ENCODE measurements around the gene RCOR3.
A peak's percentile ranks its signal among the peaks of the same experiment; 100 is the strongest.

RCOR3 gene

DNA sequence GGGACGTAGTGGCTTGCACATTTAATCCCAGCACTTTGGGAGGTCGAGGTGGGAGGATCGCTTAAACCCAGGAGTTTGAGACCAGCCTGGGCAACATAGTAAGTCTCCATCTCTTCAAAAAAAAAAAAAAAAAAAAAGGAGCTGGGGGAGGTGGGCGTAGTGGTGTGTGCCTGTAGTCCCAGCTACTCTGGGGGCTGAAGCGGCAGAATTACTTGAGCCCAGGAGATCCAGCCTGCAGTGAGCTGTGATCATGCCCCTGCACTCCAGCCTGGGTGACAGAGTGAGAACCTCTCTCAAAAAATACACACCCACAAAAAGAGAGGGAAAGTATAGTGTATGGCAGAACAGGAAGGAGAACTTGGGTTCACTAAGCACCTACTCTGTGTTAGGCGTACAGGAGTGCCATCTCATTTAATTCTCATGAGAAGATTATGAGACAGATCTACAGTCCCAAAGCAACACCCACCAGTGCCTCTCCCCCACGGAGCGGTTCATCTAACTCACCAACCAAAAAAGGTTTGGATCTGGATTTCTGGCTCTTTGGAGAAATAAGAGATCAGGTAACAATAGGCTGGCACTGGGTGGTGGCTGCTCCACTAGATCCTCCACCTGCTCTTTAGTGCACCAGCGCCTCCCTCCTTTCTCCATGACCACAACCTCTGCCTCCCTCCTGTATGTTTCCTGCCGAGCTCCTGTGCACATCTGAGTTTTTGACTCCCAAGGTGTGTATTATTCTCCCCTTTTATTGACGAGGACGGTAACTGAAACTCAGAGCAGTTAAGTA lies 66.0 kb downstream of the RCOR3 start:
- peaks cover 4% of the 10 kb centered on the region; the same call in 1 of the 2 replicates for H3K27me3 ChIP-seq (ENCODE audit: control insufficient read depth, insufficient read depth, low read length)
- H3K9me3 ChIP-seq (ENCODE audit: control insufficient read depth, insufficient read depth, low read depth, low read length) = no peaks in the 10 kb centered on the region
- H3K9ac ChIP-seq (ENCODE audit: low read length) = no peak overlapping the region
- H3K36me3 ChIP-seq (ENCODE audit: control insufficient read depth, insufficient read depth, low read length) = no peaks in the 10 kb centered on the region
- H3K27ac ChIP-seq (ENCODE audit: low read depth, low read length) = no peak overlapping the region
- peaks cover 32% of the 10 kb centered on the region for H3K4me1 ChIP-seq (ENCODE audit: control insufficient read depth, insufficient read depth, low read length)
- no peak overlapping the region for H3K4me3 ChIP-seq (ENCODE audit: low read depth, low read length)

DNA sequence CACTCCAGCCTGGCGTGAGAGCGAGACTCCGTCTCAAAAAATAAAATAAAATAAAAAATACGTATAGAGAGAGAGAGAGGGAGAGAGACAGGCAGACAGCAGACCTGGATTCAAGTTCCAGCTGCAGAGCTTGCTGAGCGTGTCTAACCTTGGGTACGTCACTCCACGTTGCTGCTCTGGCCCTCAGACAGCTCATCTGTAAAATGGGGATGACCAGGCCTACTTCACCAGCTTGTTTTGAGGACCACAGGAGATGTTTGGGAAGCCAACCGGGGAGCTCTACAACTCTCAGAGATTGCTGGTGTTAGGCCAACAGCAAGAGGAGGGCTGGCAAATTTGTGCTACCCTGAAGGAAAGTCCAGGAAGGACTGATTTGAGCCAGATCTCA lies 67.0 kb downstream of the RCOR3 start:
- Histone ChIP-seq H3K36me3 (ENCODE audit: control insufficient read depth, insufficient read depth, low read length) (no peaks in the 10 kb centered on the region), H3K27ac (ENCODE audit: low read depth, low read length) (no peak overlapping the region), H3K9ac (ENCODE audit: low read length) (peak overlapping the region; percentile 68), H3K9me3 (ENCODE audit: control insufficient read depth, insufficient read depth, low read depth, low read length) (no peaks in the 10 kb centered on the region), H3K4me1 (ENCODE audit: control insufficient read depth, insufficient read depth, low read length) (peaks cover 41% of the 10 kb centered on the region), H3K4me3 (ENCODE audit: low read depth, low read length) (peak overlapping the region; percentile 82), H3K27me3 (ENCODE audit: control insufficient read depth, insufficient read depth, low read length) (peaks cover 4% of the 10 kb centered on the region; the same call in 1 of the 2 replicates)

DNA sequence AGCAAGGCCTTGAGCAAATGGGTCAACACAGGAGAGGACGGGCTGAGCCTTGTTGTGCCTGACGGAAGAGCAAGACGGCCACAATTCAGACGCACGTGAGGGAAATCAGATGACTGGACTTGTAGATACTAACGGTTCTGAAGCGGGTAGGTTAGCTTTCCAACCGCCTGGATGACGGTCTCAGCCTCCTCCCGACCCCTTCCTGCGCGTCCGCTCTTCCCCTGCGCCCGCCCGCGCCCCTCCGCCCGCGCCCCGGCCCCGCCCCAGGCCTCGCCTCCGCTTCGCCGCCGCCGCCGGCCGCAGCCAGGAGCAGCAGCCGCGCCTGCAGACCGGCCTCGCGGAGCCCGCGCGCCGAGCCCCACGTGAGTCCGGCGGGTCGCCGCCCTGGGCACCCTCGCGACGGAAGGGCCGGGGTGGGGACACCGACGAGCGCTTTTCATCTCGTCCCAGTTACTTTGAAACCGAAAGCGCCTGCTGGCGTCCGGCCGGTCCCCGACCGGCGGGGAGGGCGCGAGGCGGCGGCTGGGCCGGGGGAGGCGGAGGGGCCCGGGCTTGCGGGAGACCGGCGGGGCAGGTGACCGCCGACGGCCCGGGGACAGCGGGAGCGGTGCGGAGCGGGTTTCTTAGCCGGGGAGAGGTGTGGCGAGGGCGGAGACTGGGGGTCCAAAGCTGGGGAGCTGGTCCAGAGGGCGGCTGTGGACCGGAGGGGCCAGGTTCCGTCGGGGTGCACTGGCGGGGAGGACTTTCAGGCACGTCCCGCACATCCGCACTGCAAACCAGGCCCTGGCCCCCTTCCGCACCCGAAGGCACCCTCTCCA lies 67.6 kb downstream of the RCOR3 start, which contains the start of gene TRAF5:
TSS of gene TRAF5 (plus strand) at position 306 of the 818 bp plus-strand sequence. CDS start 26,407 bp downstream, outside the sequence.
- Histone ChIP-seq H3K36me3 (ENCODE audit: control insufficient read depth, insufficient read depth, low read length) (no peaks in the 10 kb centered on the region), H3K27me3 (ENCODE audit: control insufficient read depth, insufficient read depth, low read length) (peaks cover 4% of the 10 kb centered on the region; the same call in 1 of the 2 replicates), H3K27ac (ENCODE audit: low read depth, low read length) (no peak within 1 kb of the TSS; the same call in 1 of the 2 replicates), H3K9ac (ENCODE audit: low read length) (peak within 1 kb of the TSS; percentile 79), H3K4me1 (ENCODE audit: control insufficient read depth, insufficient read depth, low read length) (peaks cover 44% of the 10 kb centered on the region), H3K4me3 (ENCODE audit: low read depth, low read length) (peak within 1 kb of the TSS; percentile 82), H3K9me3 (ENCODE audit: control insufficient read depth, insufficient read depth, low read depth, low read length) (no peaks in the 10 kb centered on the region)

DNA sequence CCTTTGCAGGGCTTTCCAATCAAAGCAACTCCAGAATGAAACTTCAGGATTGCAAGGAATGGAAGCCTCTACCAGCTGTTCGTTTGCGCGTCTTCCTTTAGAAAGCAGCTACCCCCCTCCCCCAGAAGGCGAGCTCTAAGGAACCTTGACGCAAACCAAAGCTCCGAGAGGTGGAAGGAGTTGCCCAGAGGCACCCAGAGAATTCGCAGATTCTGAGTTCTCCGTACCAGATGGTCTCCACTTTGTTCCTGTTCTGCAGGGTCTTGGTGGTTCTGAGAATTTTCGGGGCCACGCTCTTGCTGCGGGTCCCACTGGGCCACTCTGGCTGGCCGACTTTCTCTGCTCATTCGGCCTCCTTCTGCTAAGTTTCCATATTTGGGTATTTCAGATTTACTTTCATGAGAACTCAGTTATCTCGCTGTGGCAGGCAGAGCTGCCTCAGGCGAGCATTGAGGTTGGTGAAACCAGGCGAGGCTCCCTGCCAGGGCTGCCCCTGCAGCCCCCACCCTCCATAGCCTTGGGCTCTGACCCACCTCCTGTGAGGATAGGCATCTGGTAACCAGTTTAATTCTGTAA lies 68.3 kb downstream of the RCOR3 start:
- Histone ChIP-seq H3K27me3 (ENCODE audit: control insufficient read depth, insufficient read depth, low read length) (peaks cover 4% of the 10 kb centered on the region; the same call in 1 of the 2 replicates), H3K9me3 (ENCODE audit: control insufficient read depth, insufficient read depth, low read depth, low read length) (no peaks in the 10 kb centered on the region), H3K4me1 (ENCODE audit: control insufficient read depth, insufficient read depth, low read length) (peaks cover 51% of the 10 kb centered on the region), H3K4me3 (ENCODE audit: low read depth, low read length) (peak overlapping the region; percentile 82), H3K27ac (ENCODE audit: low read depth, low read length) (no peak overlapping the region; the same call in 1 of the 2 replicates), H3K9ac (ENCODE audit: low read length) (peak overlapping the region; percentile 79), H3K36me3 (ENCODE audit: control insufficient read depth, insufficient read depth, low read length) (no peaks in the 10 kb centered on the region)

DNA sequence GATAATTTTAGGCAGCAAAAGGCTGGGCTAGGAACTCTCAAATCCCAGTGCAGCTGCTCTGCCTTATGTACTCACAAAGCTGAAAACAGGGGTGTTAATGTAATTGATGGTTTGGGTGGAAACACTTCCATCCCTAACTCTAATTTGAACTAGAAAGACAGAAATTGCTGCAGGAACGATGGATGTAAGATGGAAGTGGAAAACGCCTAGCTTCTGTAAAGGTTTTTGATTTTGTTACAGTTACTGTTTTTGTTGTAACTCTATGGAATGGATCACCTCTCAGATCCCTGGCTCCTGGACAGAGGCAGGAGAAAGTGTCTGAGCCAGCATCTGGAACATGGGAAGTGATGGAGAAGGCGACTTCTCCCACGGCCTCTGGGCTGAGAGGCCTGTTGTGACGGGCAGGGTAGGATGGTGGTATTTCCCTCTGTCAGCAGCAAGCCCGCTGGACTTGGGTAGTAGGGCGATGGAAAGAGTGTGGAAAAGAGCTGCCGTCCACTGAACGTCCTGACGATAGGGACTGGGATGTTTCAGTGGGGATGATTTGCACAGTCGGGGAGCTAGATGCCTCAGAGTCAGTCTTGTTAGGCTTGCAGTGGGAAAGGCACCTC lies 69.0 kb downstream of the RCOR3 start:
- peaks cover 51% of the 10 kb centered on the region for H3K4me1 ChIP-seq (ENCODE audit: control insufficient read depth, insufficient read depth, low read length)
- H3K9ac ChIP-seq (ENCODE audit: low read length) = no peak overlapping the region

DNA sequence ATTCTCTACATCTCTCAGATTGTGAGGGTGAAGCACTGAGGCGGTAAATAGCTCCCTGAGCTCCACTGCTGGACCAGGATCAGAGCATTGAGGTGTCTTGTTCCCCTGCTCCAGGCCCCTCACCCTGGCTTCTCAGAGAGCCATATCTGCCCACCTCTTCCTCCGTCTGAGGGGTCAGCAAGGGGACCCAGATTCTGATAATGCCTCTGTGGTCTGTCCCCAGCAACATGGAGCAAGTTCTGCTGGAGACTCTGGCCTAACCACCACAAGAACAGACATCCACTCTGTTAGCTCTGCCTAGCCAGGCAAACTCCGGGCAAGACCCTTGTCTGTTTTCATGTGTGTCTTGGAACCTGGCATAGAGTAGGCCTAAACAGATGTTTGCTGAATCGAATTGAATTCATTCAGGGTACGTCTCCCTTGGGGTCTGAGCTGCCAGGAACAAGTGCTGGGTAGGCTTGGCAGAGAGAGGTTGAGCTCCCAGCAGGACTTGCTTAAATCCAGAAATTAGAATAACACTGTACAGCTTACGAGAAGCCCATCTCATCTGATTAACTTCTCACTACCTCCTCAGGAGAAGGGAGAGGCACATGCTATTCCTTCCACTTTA lies 69.8 kb downstream of the RCOR3 start:
- Histone ChIP-seq H3K4me1 (ENCODE audit: control insufficient read depth, insufficient read depth, low read length) (peaks cover 51% of the 10 kb centered on the region), H3K27me3 (ENCODE audit: control insufficient read depth, insufficient read depth, low read length) (peaks cover 4% of the 10 kb centered on the region; the same call in 1 of the 2 replicates), H3K27ac (ENCODE audit: low read depth, low read length) (no peak overlapping the region), H3K9me3 (ENCODE audit: control insufficient read depth, insufficient read depth, low read depth, low read length) (no peaks in the 10 kb centered on the region), H3K9ac (ENCODE audit: low read length) (no peak overlapping the region), H3K36me3 (ENCODE audit: control insufficient read depth, insufficient read depth, low read length) (no peaks in the 10 kb centered on the region), H3K4me3 (ENCODE audit: low read depth, low read length) (no peak overlapping the region)

More for the DNA sequence above, 69.0 kb downstream of the RCOR3 start:
- Histone ChIP-seq H3K27me3 (ENCODE audit: control insufficient read depth, insufficient read depth, low read length) (peaks cover 4% of the 10 kb centered on the region; the same call in 1 of the 2 replicates), H3K27ac (ENCODE audit: low read depth, low read length) (no peak overlapping the region), H3K36me3 (ENCODE audit: control insufficient read depth, insufficient read depth, low read length) (no peaks in the 10 kb centered on the region), H3K9me3 (ENCODE audit: control insufficient read depth, insufficient read depth, low read depth, low read length) (no peaks in the 10 kb centered on the region), H3K4me3 (ENCODE audit: low read depth, low read length) (peak overlapping the region; percentile 82)

DNA sequence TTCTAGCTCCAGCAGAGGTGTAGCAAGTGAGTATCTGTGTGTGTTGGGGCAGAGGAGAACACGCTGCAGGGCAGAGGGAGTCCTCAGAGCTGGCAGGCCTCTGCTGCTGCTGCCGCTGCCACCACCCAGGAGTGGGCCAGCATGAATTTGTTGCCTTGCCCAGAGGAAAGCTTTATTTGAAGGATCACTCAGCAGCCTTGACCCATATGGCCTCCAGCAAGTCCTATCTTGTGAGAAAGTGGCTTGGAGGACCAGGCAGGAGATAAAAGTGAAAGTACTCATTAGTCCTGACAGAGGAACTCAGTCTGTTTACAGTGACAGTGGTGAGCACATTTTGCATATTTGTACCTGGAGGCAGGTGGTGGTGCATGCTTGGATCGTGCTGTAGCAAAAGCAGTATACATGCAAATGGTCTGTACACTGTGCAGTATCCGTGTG lies 70.6 kb downstream of the RCOR3 start:
- Histone ChIP-seq H3K4me1 (ENCODE audit: control insufficient read depth, insufficient read depth, low read length) (peaks cover 51% of the 10 kb centered on the region), H3K4me3 (ENCODE audit: low read depth, low read length) (no peak overlapping the region), H3K9ac (ENCODE audit: low read length) (no peak overlapping the region)

DNA sequence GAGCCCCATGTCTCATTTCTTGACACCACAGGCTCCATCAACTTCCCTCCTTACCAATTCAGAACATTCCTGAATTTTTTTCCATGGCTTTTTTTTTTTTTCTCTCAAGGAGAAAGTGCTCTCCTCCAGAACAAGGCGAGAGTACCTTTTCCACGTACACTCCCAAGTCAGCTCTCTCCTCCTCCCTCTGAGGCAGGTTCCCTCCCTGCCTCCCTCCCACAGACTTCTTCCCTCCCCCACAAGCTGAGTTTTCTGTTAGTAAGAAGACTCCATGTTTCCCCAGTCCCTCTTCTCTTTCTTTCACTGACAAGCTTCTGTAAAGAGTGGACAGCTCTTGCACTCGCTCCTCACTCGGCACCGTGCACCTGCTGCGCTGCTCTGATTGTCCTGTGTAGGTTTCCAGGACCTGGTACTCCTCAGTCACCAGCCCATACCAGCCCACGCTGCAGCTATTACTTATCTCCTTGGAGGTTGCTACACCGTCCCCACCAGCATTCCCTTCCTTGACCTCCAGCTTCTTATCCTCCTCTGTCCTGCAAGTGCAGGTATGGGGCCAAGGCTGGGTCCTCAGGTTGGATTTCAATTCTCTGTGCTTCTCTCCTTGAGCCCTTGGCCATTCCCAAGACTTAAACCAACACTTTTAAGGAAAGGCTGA lies 71.2 kb downstream of the RCOR3 start:
- Histone ChIP-seq H3K27me3 (ENCODE audit: control insufficient read depth, insufficient read depth, low read length) (peaks cover 4% of the 10 kb centered on the region; the same call in 1 of the 2 replicates), H3K27ac (ENCODE audit: low read depth, low read length) (no peak overlapping the region), H3K36me3 (ENCODE audit: control insufficient read depth, insufficient read depth, low read length) (no peaks in the 10 kb centered on the region), H3K4me3 (ENCODE audit: low read depth, low read length) (no peak overlapping the region), H3K4me1 (ENCODE audit: control insufficient read depth, insufficient read depth, low read length) (peaks cover 56% of the 10 kb centered on the region), H3K9ac (ENCODE audit: low read length) (no peak overlapping the region), H3K9me3 (ENCODE audit: control insufficient read depth, insufficient read depth, low read depth, low read length) (no peaks in the 10 kb centered on the region)

More for the DNA sequence above, 70.6 kb downstream of the RCOR3 start:
- no peaks in the 10 kb centered on the region for H3K9me3 ChIP-seq (ENCODE audit: control insufficient read depth, insufficient read depth, low read depth, low read length)
- no peaks in the 10 kb centered on the region for H3K36me3 ChIP-seq (ENCODE audit: control insufficient read depth, insufficient read depth, low read length)
- peaks cover 4% of the 10 kb centered on the region; the same call in 1 of the 2 replicates for H3K27me3 ChIP-seq (ENCODE audit: control insufficient read depth, insufficient read depth, low read length)
- H3K27ac ChIP-seq (ENCODE audit: low read depth, low read length) = no peak overlapping the region

DNA sequence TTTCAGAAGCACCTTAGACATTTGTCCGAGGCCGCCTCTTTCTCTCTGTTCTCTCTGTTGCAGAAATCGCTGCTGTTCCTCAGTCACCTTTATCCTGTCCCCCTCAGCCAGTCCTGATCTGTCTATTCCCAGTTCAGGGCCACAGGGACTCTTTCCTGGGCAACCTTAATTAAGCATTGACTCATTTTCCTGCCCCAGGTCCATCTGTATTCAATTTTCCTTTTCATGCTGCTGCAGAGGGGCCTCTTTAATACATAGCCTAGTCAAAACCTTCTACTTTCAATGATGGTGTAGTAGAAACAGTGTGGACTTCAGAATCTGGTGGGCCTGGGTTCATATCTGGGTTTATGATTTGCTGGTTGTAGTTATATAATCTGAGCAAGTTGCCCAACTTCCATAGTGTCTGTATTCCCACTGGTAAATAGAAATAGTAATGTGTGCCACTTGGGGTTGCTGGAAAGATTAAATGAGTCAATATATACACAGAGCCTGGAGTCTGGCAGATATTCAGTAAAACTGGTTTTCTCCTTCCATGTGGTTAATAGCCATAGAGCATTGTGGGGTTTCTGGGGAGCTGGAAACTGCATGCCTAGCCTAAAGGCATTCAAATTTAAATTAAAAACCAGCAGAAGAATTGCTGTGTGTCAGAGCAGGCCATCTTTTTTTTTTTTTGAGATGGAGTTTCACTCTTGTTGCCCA lies 72.0 kb downstream of the RCOR3 start:
- Histone ChIP-seq H3K4me1 (ENCODE audit: control insufficient read depth, insufficient read depth, low read length) (peaks cover 62% of the 10 kb centered on the region), H3K9me3 (ENCODE audit: control insufficient read depth, insufficient read depth, low read depth, low read length) (no peaks in the 10 kb centered on the region), H3K9ac (ENCODE audit: low read length) (no peak overlapping the region), H3K4me3 (ENCODE audit: low read depth, low read length) (no peak overlapping the region), H3K27me3 (ENCODE audit: control insufficient read depth, insufficient read depth, low read length) (peaks cover 3% of the 10 kb centered on the region; the same call in 1 of the 2 replicates), H3K36me3 (ENCODE audit: control insufficient read depth, insufficient read depth, low read length) (no peaks in the 10 kb centered on the region), H3K27ac (ENCODE audit: low read depth, low read length) (no peak overlapping the region)
